ENCODE data around the gene KCNH3.
A peak's percentile ranks its signal among the peaks of the same experiment; 100 is the strongest.

KCNH3 gene

GRCh38 chr12:49543914-49544815 lies 5.3 kb downstream of the KCNH3 start:
- no peak for DNase-seq
- no peak for ATAC-seq

- DNase-seq (no peak), ATAC-seq (no peak)
Measured at GRCh38 chr12:49545815-49546214, 7.0 kb downstream of the KCNH3 start.

DNA sequence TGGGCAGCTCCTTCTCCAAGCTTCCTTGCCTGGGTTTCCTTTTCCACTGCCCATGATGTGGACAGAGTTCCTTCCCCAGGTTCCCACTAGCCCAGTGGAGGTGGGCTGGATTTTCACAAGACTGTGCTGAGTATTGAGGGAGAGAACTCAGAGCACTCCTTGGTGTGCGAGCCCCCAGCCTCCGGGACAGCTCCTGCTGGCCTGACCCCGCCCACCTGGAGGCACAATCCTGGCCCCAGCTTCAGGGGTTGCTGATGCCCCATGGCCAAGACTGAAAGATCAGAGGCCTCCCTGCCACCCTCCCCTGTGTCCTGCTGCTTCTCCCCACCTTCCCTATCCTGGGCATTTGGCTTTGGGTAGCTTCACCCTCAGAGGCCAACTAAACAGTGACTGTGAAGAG lies 7.7 kb downstream of the KCNH3 start:
- DNase-seq (no peak), ATAC-seq (no peak)

- no peak for ATAC-seq
- DNase-seq, result no peak
Measured at GRCh38 chr12:49547090-49547690, 8.4 kb downstream of the KCNH3 start.

DNA sequence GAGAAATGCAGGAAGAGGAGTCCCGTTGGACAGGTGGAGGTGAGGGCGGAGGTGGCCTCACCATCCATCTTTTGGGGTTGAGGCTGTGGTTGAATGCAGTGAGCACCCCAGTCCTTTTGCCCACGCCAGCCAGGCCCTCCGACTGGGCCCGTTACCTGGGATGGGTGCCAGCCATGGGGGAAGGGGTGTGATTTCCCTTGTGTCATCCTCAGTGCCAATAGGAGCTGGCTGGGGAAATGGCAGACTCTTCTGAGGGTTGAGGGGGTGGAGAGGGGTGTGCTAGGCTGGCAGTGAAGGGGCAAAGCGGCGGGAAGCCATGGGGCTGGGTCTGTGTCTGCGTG lies 9.6 kb downstream of the KCNH3 start:
- peak; percentile 35 for DNase-seq
- peak; percentile 35 for ATAC-seq

GRCh38 chr12:49548822-49549648 lies 10.2 kb downstream of the KCNH3 start:
- DNase-seq, result peak; percentile 57
- peak; percentile 38 for ATAC-seq

DNA sequence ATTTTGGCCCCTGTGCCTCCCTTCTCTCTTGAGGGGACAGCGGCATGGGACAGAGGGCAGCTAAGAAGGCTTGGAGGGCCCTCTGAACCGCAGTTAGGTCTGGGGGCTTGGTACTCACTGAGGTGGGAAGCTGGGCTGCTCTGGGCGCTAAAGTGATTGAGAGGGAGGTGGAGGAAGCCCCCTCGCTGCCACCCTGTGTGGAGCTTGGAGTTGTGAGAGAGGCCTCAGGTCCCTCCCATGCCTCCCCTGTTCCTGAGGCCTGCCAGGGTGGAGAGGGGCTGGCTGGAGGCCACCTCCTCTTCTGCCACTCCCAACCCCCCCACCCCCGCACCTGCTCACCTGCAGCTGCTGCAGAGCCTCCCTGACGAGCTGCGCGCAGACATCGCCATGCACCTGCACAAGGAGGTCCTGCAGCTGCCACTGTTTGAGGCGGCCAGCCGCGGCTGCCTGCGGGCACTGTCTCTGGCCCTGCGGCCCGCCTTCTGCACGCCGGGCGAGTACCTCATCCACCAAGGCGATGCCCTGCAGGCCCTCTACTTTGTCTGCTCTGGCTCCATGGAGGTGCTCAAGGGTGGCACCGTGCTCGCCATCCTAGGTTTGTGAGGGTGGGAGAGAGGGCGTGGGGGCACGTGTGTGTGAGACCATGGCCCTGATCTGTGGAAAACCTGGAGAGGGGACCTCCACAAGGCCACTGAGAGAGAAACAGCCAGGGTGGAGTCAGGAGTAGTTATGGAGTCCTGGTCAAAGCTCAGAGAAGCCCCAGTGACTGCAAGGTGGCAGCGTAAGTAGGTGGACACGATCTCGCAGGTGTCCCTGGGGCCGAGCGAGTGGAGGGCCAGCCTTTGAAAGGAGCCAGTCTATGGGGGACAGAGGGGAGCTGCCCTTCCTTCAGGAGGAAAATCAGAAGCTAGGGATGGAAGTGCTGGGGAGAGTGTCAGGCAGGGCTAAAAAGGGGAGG lies 11.2 kb downstream of the KCNH3 start:
- ATAC-seq (no peak), DNase-seq (no peak)

DNA sequence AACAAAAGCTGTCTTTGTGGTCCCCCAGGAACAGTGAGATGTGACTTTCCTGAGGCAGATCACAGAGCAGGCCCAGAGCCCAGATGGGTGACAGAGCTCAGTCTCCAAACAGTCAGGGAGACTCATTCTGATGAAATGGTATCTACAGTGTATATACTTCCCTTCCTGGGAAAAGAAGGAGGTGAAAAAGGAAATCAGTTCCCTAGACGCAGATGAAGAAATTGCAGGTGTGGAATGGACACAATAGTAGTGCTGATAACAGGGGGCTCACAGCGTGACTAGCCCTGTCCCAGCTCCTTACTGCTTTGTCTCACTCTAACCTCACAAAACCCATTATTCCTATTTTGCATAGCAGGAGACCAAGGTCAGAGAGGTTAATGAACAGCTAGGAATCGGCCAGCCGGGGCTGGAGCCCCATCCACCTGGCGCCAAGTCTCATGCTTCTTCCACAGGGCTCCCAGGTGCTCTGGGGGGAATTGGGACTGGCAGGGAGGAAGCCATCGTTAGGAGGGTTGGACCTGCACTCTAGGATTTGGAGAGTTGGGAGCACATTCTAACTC lies 11.9 kb downstream of the KCNH3 start:
- ATAC-seq (no peak), DNase-seq (no peak)

- DNase-seq, result no peak
- no peak for ATAC-seq
Measured at GRCh38 chr12:49552014-49552413, 13.2 kb downstream of the KCNH3 start.

- DNase-seq (no peak), ATAC-seq (no peak)
Measured at GRCh38 chr12:49552425-49552824, 13.6 kb downstream of the KCNH3 start.

- DNase-seq (no peak), ATAC-seq (no peak)
Measured at GRCh38 chr12:49552899-49553298, 14.1 kb downstream of the KCNH3 start.

DNA sequence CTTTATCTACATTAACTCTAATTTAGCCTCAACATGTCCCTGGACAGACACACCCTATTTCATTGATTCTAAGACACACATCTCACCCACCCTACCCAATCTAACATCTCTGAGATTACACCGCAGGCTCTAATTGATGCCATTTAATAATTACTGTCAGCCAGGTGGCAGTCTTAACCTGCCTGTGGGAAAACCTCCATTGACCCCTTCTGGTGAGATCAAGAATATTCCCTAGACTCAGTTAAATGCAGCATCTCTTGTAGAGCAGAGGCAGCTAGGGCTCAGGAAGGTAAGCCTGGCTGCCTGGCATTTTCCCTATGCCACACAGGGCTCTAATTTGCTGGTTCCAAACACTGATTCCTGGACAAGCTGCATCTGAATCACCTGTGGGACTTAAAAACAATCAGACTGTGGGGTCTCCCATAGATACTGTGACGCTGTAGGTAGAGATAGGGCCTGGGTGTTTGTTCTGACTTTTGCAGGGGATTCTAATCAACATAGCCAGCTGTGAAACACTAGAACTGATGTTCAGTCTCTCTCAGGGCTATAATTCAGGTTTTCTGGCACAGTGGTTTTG lies 14.8 kb downstream of the KCNH3 start:
- DNase-seq (no peak), ATAC-seq (no peak)

- DNase-seq (no peak), ATAC-seq (no peak)
Measured at GRCh38 chr12:49554266-49554665, 15.4 kb downstream of the KCNH3 start.

GRCh38 chr12:49555631-49556390 lies 17.0 kb downstream of the KCNH3 start:
- DNase-seq (no peak), ATAC-seq (no peak)

- DNase-seq (no peak), ATAC-seq (no peak)
Measured at GRCh38 chr12:49556391-49557186, 17.8 kb downstream of the KCNH3 start.

- ATAC-seq, result no peak
- DNase-seq, result no peak
Measured at GRCh38 chr12:49557187-49557916, 18.5 kb downstream of the KCNH3 start.

GRCh38 chr12:49557917-49558215 lies 19.0 kb downstream of the KCNH3 start:
- no peak for ATAC-seq
- DNase-seq, result no peak

GRCh38 chr12:49558526-49558925 lies 19.7 kb downstream of the KCNH3 start:
- no peak for ATAC-seq
- DNase-seq, result no peak
